Measurements from ENCODE around the gene SLC30A7. TPM values are rescaled to one million over a fixed set of nuclear protein-coding genes. Genes with fewer than 3 reads are reported as not detected.

Gene SLC30A7
- total RNA-seq, 3 donors from 2014 or later (not counting 1 experiment from before 2014, with no cell fraction given): 27.7 to 38.8 (median 36.2) TPM

- H3K4me1 ChIP-seq (ENCODE audit: control insufficient read depth, insufficient read depth, low read length): peaks cover 2% of the 10 kb centered on the region
- H3K27me3 ChIP-seq (ENCODE audit: control insufficient read depth, insufficient read depth, low read length): no peaks in the 10 kb centered on the region
- WGBS (ENCODE audit: insufficient coverage): 56% methylated on average over 1 of the region's 3 CpGs
- peaks cover 16 to 17% of the 10 kb centered on the region in 2 donors for H3K4me1 Mint-ChIP-seq
- H3K36me3 ChIP-seq (ENCODE audit: control insufficient read depth, insufficient read depth, low read length): peaks cover 41% of the 10 kb centered on the region
- DNase-seq: peak in 1 of 2 donors; percentile 81
- no peaks in the 10 kb centered on the region for H3K9me3 Mint-ChIP-seq
- TF ChIP-seq, protein P1, sequence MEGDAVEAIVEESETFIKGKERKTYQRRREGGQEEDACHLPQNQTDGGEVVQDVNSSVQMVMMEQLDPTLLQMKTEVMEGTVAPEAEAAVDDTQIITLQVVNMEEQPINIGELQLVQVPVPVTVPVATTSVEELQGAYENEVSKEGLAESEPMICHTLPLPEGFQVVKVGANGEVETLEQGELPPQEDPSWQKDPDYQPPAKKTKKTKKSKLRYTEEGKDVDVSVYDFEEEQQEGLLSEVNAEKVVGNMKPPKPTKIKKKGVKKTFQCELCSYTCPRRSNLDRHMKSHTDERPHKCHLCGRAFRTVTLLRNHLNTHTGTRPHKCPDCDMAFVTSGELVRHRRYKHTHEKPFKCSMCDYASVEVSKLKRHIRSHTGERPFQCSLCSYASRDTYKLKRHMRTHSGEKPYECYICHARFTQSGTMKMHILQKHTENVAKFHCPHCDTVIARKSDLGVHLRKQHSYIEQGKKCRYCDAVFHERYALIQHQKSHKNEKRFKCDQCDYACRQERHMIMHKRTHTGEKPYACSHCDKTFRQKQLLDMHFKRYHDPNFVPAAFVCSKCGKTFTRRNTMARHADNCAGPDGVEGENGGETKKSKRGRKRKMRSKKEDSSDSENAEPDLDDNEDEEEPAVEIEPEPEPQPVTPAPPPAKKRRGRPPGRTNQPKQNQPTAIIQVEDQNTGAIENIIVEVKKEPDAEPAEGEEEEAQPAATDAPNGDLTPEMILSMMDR (IDR thresholded peaks at IDR 0.05): peak; percentile 96
- H3K9me3 ChIP-seq (ENCODE audit: control insufficient read depth, insufficient read depth, low read length): no peaks in the 10 kb centered on the region
- no peak overlapping the region for H3K27ac Mint-ChIP-seq
- peak; percentile 66 to 76 (median 67) for ATAC-seq
- H3K27me3 Mint-ChIP-seq (ENCODE audit: low read depth in 2 of 2): no peaks in the 10 kb centered on the region
- H3K4me3 ChIP-seq (ENCODE audit: low read length): no peak overlapping the region
- peaks cover 22% of the 10 kb centered on the region for H3K36me3 Mint-ChIP-seq
- no peak overlapping the region for H3K27ac ChIP-seq (ENCODE audit: low read length)
- H3K4me3 Mint-ChIP-seq: no peak overlapping the region
- intact Hi-C loops (cut with micrococcal nuclease): loop anchor here (1.0 kb wide), 3 partner anchors 367 to 517 kb away; no protein-coding TSS in a partner anchor
Observed at GRCh38 chr1:100921110-100921706, 25.3 kb downstream of the SLC30A7 start.

DNA sequence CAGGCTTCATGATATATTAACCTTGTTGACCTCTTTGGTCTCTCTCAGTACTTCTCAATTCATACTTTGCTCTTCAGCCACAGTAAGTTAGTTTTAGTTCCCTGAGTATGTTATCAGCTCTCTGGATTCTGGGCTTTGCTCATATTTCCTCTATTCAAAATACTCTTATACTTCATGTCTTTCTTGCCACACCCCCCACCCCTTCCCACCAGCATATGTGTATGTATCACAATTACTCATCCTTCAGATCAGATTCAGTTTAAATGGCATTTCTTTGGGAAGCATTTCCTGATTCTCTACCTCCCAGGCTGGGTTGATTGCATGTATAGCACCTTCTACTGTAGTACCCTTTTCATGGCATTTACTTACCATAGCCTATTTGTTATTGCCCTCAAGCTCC is 28.3 kb downstream of the SLC30A7 start:
- Histone ChIP-seq H3K27me3 (ENCODE audit: control insufficient read depth, insufficient read depth, low read length) (no peaks in the 10 kb centered on the region), H3K27ac (ENCODE audit: low read length) (no peak overlapping the region)

GRCh38 chr1:100924991-100925390 is 29.1 kb downstream of the SLC30A7 start:
- DNase-seq (peak in 1 of 2 donors; percentile 47), ATAC-seq (no peak)
- no peak overlapping the region for H3K27ac Mint-ChIP-seq
- Histone ChIP-seq H3K27me3 (ENCODE audit: control insufficient read depth, insufficient read depth, low read length) (no peaks in the 10 kb centered on the region), H3K9me3 (ENCODE audit: control insufficient read depth, insufficient read depth, low read length) (no peaks in the 10 kb centered on the region), H3K36me3 (ENCODE audit: control insufficient read depth, insufficient read depth, low read length) (peaks cover 15% of the 10 kb centered on the region), H3K4me1 (ENCODE audit: control insufficient read depth, insufficient read depth, low read length) (peaks cover 17% of the 10 kb centered on the region), H3K4me3 (ENCODE audit: low read length) (no peak overlapping the region), H3K27ac (ENCODE audit: low read length) (peak overlapping the region; percentile 27)
- TF ChIP-seq, protein P1 (IDR thresholded peaks at IDR 0.05): no peak
- H3K9me3 Mint-ChIP-seq: no peaks in the 10 kb centered on the region
- H3K4me1 Mint-ChIP-seq: peaks cover 16 to 19% of the 10 kb centered on the region in 2 donors
- no peaks in the 10 kb centered on the region for H3K27me3 Mint-ChIP-seq (ENCODE audit: low read depth in 2 of 2)
- intact Hi-C loops (cut with micrococcal nuclease): loop anchor here (5.0 kb wide), 1 partner anchor 102 kb away; the partner anchor contains the start of gene DPH5
- H3K4me3 Mint-ChIP-seq: no peak overlapping the region
- no peaks in the 10 kb centered on the region for H3K36me3 Mint-ChIP-seq
- WGBS (ENCODE audit: insufficient coverage): 94% methylated on average over 2 of the region's 2 CpGs

More for the DNA sequence above, 28.3 kb downstream of the SLC30A7 start:
- DNase-seq: peak in 1 of 2 donors; percentile 21
- Mint-ChIP-seq H3K4me1 (peaks cover 10 to 14% of the 10 kb centered on the region in 2 donors), H3K27me3 (ENCODE audit: low read depth in 2 of 2) (no peaks in the 10 kb centered on the region), H3K36me3 (peaks cover 3% of the 10 kb centered on the region), H3K27ac (no peak overlapping the region), H3K9me3 (no peaks in the 10 kb centered on the region), H3K4me3 (no peak overlapping the region)
- no peak overlapping the region for H3K4me3 ChIP-seq (ENCODE audit: low read length)
- H3K4me1 ChIP-seq (ENCODE audit: control insufficient read depth, insufficient read depth, low read length): peaks cover 17% of the 10 kb centered on the region
- no peaks in the 10 kb centered on the region for H3K9me3 ChIP-seq (ENCODE audit: control insufficient read depth, insufficient read depth, low read length)
- intact Hi-C loops (cut with micrococcal nuclease): no loop called here
- H3K36me3 ChIP-seq (ENCODE audit: control insufficient read depth, insufficient read depth, low read length): peaks cover 19% of the 10 kb centered on the region
- no peak for ATAC-seq
- TF ChIP-seq, protein P1 (IDR thresholded peaks at IDR 0.05): no peak
